Stimulated activated CD8-positive, alpha-beta memory T cell treated with anti-CD3 and anti-CD28 coated beads, Interleukin-15, amount 100 ng/mL, for 4 hours (primary cell): ENCODE measurements around the gene B3GAT1.
"Not testable (repeated sequence)": the region's sequence is repeated elsewhere in the genome, so short reads cannot be mapped to it uniquely, and the experiment has no call there.

Experiments
- DNase-seq, 2 donors: peaks; one replicate each; pipeline ENCODE4 v3.0.0-alpha.2; 2020; ENCODE audit warnings: low read depth in 2 of 2

B3GAT1 gene

GRCh38 chr11:134412203-134413042 lies at the start of gene B3GAT1:
B3GAT1 (minus strand) TSS chr11:134412242; CDS start chr11:134387659, 24,583 bp downstream.
- peak in 1 of 2 donors; percentile 13 for DNase-seq

GRCh38 chr11:134461621-134462020 lies 49.6 kb upstream of the B3GAT1 start:
- no peak for DNase-seq

GRCh38 chr11:134460881-134461280 lies 48.8 kb upstream of the B3GAT1 start:
- DNase-seq, result no peak

GRCh38 chr11:134460062-134460561 lies 48.1 kb upstream of the B3GAT1 start:
- no peak for DNase-seq

- no peak for DNase-seq
These were observed 47.4 kb upstream of the B3GAT1 start for GRCh38 chr11:134459246-134460061.

- DNase-seq, result not testable (repeated sequence)
These were observed 45.5 kb upstream of the B3GAT1 start for GRCh38 chr11:134457411-134458007.

- DNase-seq, result no peak
These were observed 43.5 kb upstream of the B3GAT1 start for GRCh38 chr11:134455516-134455915.

GRCh38 chr11:134454146-134454690 lies 42.2 kb upstream of the B3GAT1 start:
- DNase-seq, result no peak

GRCh38 chr11:134453441-134453840 lies 41.4 kb upstream of the B3GAT1 start:
- DNase-seq, result no peak

- no peak for DNase-seq
These were observed 40.8 kb upstream of the B3GAT1 start for GRCh38 chr11:134452838-134453155.

GRCh38 chr11:134452026-134452837 lies 40.2 kb upstream of the B3GAT1 start:
- DNase-seq, result no peak

- no peak for DNase-seq
These were observed 38.1 kb upstream of the B3GAT1 start for GRCh38 chr11:134450186-134450585.

GRCh38 chr11:134449713-134450112 lies 37.7 kb upstream of the B3GAT1 start:
- no peak for DNase-seq

- DNase-seq, result no peak
These were observed 37.0 kb upstream of the B3GAT1 start for GRCh38 chr11:134449051-134449450.

GRCh38 chr11:134447696-134448095 lies 35.7 kb upstream of the B3GAT1 start:
- DNase-seq, result no peak

- no peak for DNase-seq
These were observed 33.7 kb upstream of the B3GAT1 start for GRCh38 chr11:134445601-134446325.

GRCh38 chr11:134444160-134445108 lies 32.4 kb upstream of the B3GAT1 start:
- DNase-seq, result not testable (repeated sequence)

GRCh38 chr11:134443246-134443645 lies 31.2 kb upstream of the B3GAT1 start:
- no peak for DNase-seq

GRCh38 chr11:134442246-134442645 lies 30.2 kb upstream of the B3GAT1 start:
- no peak for DNase-seq
